Erythroblast (primary cell): ENCODE measurements around the gene ABCA13.

Experiments
- GATA1 ChIP-seq: IDR thresholded peaks from 2 replicates; pipeline ENCODE4 v1.6.1; 2011; ENCODE audit warnings: low read depth, mild to moderate bottlenecking, control low read depth, low read length, moderate library complexity
- POLR2A ChIP-seq: IDR thresholded peaks from 2 replicates; pipeline ENCODE4 v1.6.1; 2011; ENCODE audit warnings: mild to moderate bottlenecking, low read length

DNA sequence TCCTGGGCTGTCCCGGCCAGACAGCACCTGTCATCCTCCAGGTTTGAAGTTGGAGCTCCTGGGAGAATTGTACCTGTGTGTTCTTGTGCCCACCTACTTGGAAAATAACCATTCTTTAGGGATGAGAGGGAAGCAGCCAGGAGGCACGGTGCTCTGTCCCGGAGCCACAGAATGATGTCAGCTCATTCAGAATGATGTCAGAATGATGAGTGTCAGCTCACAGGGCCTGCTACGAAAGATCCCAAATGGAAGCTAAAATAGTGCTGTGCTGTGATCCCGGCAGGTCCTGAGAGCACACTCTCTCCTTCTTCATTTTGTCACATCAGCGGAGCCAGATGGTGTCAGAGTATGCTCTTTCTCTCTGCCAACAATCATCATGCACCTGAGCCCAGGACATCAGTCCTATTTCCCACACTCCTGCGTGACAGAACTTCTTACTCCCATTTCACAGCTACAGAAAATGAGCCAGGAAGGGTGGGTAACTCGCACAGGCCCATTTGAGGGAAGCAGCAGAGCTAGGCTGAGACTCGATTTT, 8.3 kb downstream of the ABCA13 start:
- TF ChIP-seq POLR2A = no peak
- no peak for TF ChIP-seq GATA1
